Middle frontal gyrus (tissue), 1 donor: ENCODE measurements around the gene IL37.
"Not testable (repeated sequence)": the region's sequence is repeated elsewhere in the genome, so short reads cannot be mapped to it uniquely, and the experiment has no call there.

ENCODE experiments used
- DNase-seq: peaks from one replicate; pipeline ENCODE4 v3.0.0-alpha.2; 2015; ENCODE audit warnings: low spot score; ENCODE audit errors: extremely low spot score

The IL37 gene

DNA sequence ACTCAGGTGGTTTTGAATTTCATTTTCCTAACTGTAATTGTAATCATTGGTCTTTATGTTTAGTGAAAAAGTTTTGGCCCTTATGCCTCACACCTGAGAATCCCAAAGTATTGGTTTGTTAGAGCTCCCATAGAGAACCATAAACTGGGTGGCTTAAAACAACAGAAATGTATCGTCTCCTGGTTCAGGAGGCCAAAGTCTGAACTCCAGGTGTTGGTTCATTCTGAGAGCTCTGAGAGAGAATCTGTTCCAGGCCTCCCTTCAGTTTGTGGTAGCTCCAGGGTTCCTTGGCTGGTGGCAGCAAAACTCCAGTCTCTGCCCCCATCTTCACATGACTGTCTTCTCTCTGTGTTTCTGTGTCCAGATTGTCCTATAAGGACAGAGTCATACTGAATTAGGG, 11.0 kb downstream of the IL37 start:
- no peak for DNase-seq

- no peak for DNase-seq
These were observed 12.4 kb downstream of the IL37 start for GRCh38 chr2:112923237-112923966.

DNA sequence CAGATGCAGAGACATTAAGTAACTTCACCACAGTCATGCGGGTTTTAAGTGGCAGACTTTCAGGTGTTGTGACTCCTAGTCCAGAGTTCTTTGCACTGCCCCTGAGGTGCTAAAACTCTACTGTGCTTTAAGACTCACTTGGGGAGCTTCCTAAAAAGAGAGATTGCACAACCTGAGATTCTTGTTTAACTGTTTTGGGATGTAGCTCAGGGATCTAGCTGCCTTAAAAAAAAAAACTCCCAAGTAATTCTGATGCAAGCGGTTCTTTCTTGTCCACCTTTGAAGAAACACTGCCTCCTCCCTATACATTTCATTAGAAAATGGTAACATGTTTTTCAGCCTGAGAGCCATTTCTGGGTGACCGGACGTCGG, 13.0 kb downstream of the IL37 start:
- no peak for DNase-seq

- no peak for DNase-seq
These were observed 13.4 kb downstream of the IL37 start for GRCh38 chr2:112924360-112924759.

DNA sequence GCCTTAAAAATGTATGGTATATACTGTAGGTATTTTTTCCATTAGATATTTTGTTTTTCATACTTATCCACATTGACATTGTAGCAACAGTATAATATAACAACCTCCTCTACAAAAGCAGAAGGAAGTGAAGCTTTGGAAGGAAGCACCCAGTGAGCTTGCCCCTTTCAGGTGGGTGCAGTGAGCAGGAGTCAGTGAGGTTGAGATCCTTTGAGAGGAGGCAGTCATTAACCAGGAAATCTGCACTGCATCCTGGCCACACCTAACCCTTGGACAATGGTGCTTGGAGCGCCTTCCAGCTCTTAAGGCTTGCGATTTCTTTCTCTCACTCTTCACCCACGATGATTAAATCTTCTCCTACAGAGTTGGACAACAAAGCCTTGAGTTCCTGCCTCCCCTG, 13.9 kb downstream of the IL37 start:
- DNase-seq = no peak

- no peak for DNase-seq
These were observed 15.7 kb downstream of the IL37 start for GRCh38 chr2:112926707-112927106.

DNA sequence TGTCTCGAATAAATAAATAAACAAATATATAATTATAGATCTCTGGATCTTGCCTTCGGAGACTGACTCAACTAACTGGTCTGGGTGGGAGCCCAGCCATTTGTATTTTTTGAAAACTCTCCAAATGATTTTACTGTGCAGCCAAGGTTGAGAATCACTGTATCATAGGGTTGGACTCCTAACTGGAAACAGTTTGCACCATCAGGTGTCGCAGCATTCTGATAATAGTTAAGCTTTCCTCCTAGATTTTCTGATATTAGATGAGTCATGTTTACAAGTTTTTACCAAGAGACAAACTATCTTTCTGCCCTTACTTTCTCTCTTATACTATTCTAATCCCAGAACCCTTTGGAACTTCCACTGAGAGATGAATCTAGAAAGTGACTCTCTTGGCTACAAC, 16.8 kb downstream of the IL37 start:
- DNase-seq = no peak

GRCh38 chr2:112933261-112933660, 22.3 kb downstream of the IL37 start:
- DNase-seq = no peak

DNA sequence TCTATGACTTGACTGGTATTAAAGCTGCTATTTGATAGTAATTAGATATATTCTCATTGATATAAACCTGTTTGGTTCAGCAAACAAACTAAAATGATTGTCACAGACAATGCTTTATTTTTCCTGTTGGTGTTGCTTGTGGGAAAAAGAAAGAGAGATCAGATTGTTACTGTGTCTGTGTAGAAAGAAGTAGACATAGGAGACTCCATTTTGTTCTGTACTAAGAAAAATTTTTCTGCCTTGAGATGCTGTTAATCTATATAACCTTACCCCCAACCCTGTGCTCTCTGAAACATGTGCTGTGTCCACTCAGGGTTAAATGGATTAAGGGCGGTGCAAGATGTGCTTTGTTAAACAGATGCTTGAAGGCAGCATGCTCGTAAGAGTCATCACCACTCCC, 23.2 kb downstream of the IL37 start:
- DNase-seq = not testable (repeated sequence)

DNA sequence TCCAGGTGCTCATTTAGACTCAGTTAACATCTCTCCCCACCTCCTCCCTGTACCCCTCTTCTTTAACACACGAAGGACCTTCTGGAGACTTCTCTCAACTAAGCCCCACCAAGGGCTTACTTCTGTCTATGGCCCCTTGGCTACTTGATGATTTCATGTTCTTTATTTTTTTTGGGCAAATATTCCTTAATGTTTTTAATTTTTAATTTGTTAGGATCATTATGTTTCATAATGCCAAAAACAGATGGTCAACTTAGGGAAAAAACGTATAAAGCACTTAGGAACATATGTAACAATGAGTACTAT, 25.9 kb downstream of the IL37 start:
- no peak for DNase-seq

DNA sequence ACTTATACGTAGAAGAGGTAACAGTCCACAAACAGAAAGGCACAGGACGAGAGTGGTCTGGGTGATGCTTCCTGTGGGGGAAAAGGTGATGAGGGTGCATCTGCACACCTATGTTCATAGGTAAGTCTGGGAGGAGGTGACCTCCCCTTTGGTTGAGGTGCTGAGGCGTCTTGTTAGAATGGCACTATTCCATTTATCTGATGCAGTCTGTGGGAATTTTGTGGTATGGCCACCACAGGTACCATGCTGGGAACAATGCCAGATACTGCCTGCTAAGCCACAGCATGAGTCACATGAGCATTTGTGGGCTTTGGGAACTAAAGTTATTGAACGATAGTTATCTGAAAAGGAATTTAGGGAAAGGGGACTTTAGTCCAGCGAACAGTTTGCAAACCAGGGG, 27.9 kb downstream of the IL37 start:
- no peak for DNase-seq

DNA sequence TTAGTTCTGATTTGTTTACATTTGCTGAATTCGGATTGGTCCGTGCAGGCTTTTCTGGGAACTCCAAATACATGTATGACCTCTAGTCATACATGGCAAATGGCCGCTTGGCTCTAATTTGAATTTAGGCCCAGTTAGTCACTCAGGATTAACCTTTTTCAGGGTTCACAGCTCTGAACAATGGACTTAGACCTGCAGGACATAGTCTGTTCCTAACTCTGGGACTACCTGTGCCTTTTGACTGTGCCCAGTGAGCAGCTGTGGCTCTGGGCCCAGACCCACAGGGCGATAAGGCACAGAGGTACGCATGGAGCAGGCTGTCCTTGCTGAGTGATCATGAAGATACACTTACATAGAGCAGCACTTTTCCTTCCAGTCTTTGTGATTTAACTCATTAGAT, 28.5 kb downstream of the IL37 start:
- DNase-seq = no peak

GRCh38 chr2:112940859-112941625, 30.1 kb downstream of the IL37 start:
- no peak for DNase-seq

DNA sequence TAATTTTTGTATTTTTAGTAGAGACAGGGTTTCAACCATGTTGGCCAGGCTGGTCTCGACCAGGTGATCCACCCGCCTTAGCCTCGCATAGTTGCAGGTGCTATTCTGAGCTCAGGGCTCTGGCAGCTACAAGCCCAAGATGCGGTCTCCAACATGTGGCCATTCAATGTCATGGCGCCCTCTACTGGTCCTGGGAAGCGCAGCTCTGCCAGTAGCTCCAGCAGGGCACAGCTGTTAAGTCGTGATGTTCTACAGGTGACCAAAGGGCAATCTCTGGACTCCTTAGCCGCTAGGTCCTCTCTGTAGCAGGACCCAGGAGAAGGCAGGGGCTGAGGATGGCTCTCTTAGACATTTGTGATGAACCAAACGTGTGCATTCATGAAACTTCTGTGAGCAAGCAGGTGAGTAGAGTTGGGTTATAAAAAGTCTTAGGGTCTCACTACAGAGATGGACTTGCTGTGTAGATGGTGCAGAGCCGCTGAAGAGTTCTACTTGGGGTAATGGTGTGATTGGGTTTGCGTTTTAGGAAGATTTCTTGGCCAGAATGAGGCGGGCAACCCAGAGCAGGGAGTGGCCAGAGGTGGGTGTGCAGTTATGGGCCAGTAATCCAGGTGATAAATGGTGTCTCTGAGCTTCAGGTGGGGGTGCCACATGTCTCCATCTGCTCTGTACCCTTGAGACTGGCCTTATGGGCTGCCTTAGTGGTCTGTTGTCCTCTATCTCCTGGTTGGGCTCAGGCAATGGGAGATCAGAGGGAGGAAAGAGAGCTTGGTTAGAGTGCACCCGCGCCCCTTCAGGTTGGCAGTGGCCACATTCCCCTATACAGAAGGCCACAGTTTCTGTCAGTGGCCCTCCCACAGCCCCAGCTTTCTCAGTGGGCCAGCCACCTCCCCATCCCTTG, 31.0 kb downstream of the IL37 start:
- peak; percentile 66 for DNase-seq

GRCh38 chr2:112942654-112943002, 31.7 kb downstream of the IL37 start:
- no peak for DNase-seq

- no peak for DNase-seq
These were observed 34.0 kb downstream of the IL37 start for GRCh38 chr2:112944971-112945370.

DNA sequence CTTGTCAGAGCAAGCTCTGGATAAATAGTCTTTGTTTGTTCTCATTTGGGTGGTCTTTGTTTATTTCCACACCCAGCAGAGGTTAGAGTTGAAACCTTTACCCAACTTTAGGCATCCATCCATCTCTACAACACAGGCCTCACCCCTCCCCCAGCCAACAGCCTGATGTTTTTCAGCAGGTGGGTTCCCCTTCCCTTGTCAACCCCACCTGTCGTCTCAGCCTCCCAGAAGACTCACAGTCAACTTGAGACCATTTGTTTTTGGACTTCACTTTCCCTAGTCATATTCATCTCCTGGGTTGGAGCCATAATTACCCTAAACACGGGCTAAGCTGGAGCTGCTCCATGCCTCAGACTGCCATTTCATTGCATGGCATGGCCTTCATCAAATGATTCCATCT, 35.1 kb downstream of the IL37 start:
- DNase-seq = no peak

DNA sequence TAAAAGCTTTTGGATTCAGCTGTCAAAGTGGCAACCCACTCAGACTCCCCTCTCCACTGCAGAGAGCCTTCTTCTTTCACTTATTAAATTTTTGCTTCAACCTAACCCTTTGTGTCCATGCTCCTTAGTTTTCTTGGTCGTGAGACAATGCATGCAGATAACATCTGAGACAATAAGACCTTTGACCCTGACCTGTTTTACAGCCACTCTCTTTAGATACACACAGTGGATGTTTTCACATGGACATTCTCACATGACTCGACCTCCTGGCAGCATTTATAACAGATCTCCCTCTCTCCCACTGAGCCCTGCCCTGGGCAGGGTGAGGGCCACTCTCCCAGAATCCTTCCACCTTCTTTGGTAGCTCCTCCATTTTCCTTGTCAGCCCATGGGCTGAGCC, 36.4 kb downstream of the IL37 start:
- DNase-seq = no peak

- DNase-seq = no peak
These were observed 38.5 kb downstream of the IL37 start for GRCh38 chr2:112949456-112949855.

DNA sequence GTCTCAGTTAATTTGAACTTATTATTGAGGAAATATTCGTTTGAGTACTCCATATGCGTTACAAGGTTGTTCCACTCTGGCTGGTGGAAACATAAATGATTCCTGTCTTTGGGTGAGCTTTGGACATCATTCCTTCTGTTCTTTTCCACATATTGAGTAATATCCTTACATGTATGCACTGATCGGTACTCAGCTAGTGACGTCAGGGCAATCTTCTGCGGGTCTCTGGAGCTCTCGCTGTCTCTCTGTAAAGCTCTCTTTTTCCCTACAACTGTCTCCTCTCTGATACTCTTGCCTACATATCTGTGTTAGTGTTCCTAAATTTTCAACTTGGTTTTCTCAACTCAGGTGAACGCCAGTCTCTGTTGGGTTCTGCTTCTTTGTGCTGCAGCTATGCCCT, 43.4 kb downstream of the IL37 start:
- DNase-seq = no peak

- DNase-seq = no peak
These were observed 46.5 kb downstream of the IL37 start for GRCh38 chr2:112957511-112957910.

DNA sequence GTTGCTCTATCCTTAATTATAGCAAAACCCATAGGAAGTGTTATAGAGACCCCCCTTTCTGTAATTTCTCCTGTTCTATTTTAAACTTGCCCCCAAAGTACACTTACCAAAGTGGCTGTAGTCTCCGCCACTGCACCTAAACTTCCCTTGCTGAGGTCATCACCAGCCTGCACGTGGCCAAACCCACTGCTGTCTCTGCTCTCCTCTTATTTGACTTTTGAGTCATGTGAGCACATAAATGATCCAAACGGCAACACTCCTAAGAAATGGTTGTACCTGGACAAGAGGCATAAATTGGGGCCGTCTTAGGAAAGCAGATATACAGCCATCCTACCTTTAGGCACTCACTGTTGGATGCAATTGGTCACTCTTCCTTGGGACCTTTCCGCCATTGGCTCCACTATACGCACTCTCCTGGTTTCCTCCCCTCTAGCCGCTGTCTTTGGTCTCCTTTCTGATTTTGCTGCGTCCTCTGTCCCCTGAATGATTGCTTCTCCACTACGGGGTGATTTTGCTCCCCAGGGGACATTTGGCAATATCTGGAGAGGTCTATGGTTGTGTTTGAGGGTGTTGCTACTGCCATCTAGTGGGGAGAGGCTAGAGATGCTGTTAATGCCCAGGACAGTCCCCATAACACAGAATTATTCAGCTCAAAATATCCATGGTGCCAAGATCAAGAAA, 47.6 kb downstream of the IL37 start:
- no peak for DNase-seq
